GM12875 (cell line): ENCODE measurements around the gene CDK14.

ENCODE experiments used
- H3K4me3 ChIP-seq: one replicate; pipeline ENCODE4 v1.5.1; 2011; ENCODE audit warnings: low read depth, low read length, control low read depth
- TF ChIP-seq, protein P1 (sequence below): IDR thresholded peaks from 2 replicates; pipeline ENCODE4 v1.5.1; 2011; ENCODE audit warnings: low read depth, mild to moderate bottlenecking, control low read depth, inconsistent platforms, low read length, moderate library complexity, borderline replicate concordance; ENCODE audit not compliant: insufficient read depth

Gene CDK14

DNA sequence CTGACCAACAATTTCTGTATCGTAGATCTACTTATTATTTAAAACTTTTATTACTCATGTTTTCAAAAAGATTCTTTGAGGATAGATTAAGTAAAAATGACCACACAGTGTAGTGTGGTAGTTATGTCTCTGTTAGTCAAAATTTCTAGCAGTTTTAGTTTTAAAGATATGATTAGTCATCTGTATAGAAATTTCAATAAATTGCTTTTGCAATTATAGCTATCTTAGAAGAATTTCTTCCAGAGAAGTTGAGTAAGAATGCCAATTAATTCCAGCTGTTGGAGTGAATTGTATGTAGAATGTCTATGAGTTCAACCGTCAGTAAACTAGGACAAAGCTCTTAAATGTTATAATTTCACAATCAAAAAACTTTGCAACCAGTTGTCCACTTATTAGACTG, 229.7 kb downstream of the CDK14 start:
- no peak overlapping the region for H3K4me3 ChIP-seq
- TF ChIP-seq, protein P1, sequence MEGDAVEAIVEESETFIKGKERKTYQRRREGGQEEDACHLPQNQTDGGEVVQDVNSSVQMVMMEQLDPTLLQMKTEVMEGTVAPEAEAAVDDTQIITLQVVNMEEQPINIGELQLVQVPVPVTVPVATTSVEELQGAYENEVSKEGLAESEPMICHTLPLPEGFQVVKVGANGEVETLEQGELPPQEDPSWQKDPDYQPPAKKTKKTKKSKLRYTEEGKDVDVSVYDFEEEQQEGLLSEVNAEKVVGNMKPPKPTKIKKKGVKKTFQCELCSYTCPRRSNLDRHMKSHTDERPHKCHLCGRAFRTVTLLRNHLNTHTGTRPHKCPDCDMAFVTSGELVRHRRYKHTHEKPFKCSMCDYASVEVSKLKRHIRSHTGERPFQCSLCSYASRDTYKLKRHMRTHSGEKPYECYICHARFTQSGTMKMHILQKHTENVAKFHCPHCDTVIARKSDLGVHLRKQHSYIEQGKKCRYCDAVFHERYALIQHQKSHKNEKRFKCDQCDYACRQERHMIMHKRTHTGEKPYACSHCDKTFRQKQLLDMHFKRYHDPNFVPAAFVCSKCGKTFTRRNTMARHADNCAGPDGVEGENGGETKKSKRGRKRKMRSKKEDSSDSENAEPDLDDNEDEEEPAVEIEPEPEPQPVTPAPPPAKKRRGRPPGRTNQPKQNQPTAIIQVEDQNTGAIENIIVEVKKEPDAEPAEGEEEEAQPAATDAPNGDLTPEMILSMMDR: no peak

DNA sequence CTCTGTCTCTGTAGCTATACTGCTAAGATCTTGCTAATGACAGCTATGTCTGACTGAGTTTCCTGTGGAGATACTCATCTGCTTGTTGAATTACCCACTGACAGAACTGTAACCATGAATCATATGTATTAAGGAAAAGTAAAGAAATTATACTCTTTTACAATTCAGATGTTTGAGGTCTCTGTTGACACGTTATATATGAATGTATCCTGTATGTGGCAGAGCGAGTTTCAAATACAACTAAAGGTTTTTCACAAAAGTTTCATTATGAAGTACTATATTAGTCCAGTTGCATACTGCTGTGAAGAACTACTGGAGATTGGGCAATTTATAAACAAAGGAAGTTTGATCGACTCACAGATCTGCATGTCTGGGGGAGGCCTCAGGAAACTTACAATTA, 232.5 kb downstream of the CDK14 start:
- H3K4me3 ChIP-seq: no peak overlapping the region
- TF ChIP-seq, protein P1: no peak

DNA sequence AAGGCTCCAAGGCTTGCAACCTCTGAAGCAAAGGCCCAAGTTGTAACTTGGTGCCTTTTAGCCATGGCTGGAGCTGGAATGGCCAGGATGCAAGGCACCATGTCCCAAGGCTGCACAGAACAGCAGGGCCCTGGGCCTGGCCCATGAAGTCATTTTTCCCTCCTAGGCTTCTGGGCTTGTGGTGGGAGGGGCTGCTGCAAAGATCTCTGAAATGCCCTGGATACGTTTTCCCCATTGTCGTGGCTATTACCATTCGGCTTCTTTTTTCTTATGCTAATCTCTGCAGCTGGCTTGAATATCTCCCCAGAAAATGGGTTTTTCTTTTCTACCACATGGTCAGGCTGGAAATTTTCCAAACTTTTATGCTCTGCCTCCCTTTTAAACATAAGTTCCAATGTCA, 234.2 kb downstream of the CDK14 start:
- H3K4me3 ChIP-seq: no peak overlapping the region
- TF ChIP-seq, protein P1: no peak

DNA sequence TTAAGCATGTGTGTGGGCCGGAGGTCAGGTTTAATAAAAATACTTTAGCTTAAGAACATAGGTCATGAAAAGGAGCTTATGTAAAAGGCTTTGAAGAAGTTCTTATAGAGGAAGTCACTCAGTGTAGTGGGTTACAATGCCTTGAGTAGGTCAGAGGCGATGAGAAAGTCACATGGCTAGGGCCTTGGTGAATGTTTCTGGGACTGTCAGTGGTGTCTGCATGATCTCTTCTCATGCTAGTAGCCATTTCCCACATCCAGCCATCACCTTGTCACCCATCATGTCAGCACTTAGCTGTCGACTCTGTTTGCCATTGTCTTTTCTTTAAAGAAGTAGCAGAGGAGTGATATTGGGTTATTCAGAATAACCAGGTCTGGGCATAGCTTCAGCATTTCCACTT, 236.6 kb downstream of the CDK14 start:
- TF ChIP-seq, protein P1: no peak
- no peak overlapping the region for H3K4me3 ChIP-seq

DNA sequence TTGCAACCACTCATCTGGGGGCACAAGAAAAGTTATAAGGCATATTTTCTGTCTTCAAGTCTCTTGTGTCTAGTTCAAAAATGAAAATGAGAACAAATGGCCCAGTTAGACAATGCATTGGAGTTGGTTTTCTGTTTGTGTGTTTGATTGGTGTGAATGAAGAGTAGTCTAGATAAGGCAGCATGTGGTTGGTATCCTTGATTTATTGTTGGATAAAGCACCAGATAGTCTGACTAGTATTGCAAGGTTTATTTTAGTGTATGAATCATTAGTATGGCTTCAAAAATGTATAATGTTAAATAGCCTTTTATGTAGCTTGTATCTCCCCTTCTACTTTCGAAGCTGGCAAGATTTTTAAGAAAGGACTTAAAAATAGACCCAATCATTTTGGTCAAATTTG, 237.3 kb downstream of the CDK14 start:
- TF ChIP-seq, protein P1: no peak
- no peak overlapping the region for H3K4me3 ChIP-seq

DNA sequence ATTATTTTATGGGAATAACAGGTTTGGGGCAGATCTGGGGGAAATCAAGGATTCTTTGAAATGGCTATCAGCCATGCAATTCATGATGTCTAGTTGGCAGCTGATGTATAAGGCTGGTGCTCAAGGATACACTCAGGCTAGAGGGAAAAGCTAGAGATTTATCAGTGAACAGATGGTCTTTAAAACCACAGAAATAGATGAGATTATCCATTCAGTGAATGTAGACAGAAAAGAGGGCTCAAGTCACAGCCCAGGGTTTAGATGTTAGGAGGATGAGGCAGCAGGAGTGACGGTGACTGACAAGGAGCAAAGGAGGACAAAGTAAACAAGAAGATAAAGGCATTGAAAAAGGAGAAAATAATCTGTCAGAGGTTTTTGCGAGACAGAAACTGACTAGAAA, 238.7 kb downstream of the CDK14 start:
- TF ChIP-seq, protein P1: no peak

DNA sequence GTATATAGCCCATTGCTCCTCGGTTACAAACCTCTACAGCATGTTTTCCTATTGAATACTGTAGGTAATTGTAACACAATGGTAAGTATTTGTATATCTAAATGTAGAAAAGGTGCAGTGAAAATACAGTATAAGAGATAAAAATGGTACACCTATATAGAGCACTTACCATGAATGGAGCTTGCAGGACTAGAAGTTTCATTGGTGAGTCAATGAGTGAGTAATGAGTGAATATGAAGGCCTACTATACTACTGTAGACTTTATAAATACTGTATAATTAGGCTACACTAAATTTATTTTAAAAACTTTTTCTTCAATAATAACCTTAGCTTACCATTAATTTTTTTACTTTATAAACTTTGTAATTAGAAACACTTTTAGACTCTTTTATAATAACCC, 239.7 kb downstream of the CDK14 start:
- no peak overlapping the region for H3K4me3 ChIP-seq
- TF ChIP-seq, protein P1: no peak

More for the DNA sequence above, 238.7 kb downstream of the CDK14 start:
- H3K4me3 ChIP-seq: no peak overlapping the region
